GM12878 (cell line): ENCODE results near the gene AGXT. TPM values are rescaled to one million over a fixed set of nuclear protein-coding genes. Genes with fewer than 3 reads are reported as not detected.

ENCODE experiments used
- ATAC-seq: fragments of 200-7000 bp; cut with Tn5 transposase; 3 replicates; pipeline ENCODE4 v1.9.1; 2020; ENCODE audit warnings: mild to moderate bottlenecking, moderate library complexity
- BruUV-seq: library from RNA; stranded (reverse); fragments of 400-500 nt; replicated peaks from 2 replicates; lab custom pipeline; 2021; lab: Mats Ljungman, UMichigan
- CTCF ChIA-PET: fragments of 300-600 bp; sonication (Branson Sonifier 250); formaldehyde crosslinking; extraction: SDS; loops from one replicate; lab custom pipeline; 2021; ENCODE audit warnings: inconsistent platforms; lab: Yijun Ruan, JAX
- POLR2A ChIA-PET: fragments of 350-600 bp; formaldehyde crosslinking; extraction: SDS; loops from one replicate; lab custom pipeline; 2021; ENCODE audit warnings: inconsistent platforms; lab: Charles Lee
- RAD21 ChIA-PET: fragments of 300-600 bp; sonication (Branson Sonifier 250); formaldehyde crosslinking; loops from one replicate; lab custom pipeline; 2023; ENCODE audit warnings: antibody characterized with exemption; ENCODE audit not compliant: unreplicated experiment; lab: Charles Lee
- SMC1A ChIA-PET: fragments of 300-600 bp; sonication (Branson Sonifier 250); formaldehyde crosslinking; loops from one replicate; lab custom pipeline; 2023; ENCODE audit not compliant: unreplicated experiment, uncharacterized antibody; lab: Charles Lee
- DNase-seq: peaks from one replicate; pipeline ENCODE4 v3.0.0-alpha.2; 2011; ENCODE audit warnings: low read depth, low spot score
- FAIRE-seq: peaks from 3 replicates; lab custom pipeline; 2011; peaks lifted over from hg19 to GRCh38; lab: Jason Lieb, UNC
- H2AFZ ChIP-seq: 2 replicates; pipeline ENCODE4 v1.6.0; 2011; ENCODE audit warnings: low read depth, low read length, control low read depth; ENCODE audit not compliant: control insufficient read depth
- H3K27ac ChIP-seq: 2 replicates; pipeline ENCODE4 v1.5.1; 2011; ENCODE audit warnings: control low read depth; ENCODE audit not compliant: control insufficient read depth, insufficient read depth
- H3K27me3 ChIP-seq, 2 experiments: replicated peaks in 1 of 2; 2 replicates each; pipeline versions ENCODE4 v1.6.0 to v1.6.1; 2011; ENCODE audit warnings: low read length in 1 of 2; ENCODE audit not compliant: control insufficient read depth in 2 of 2, insufficient read depth in 2 of 2
- H3K36me3 ChIP-seq, 2 experiments: 2 replicates each; pipeline ENCODE4 v1.5.1; 2011; ENCODE audit warnings: low read length in 1 of 2; ENCODE audit not compliant: control insufficient read depth in 2 of 2, insufficient read depth in 2 of 2
- H3K4me1 ChIP-seq: 2 replicates; pipeline ENCODE4 v1.6.1; 2011; ENCODE audit warnings: mild to moderate bottlenecking, low read length, moderate library complexity, mixed read lengths; ENCODE audit not compliant: control insufficient read depth, insufficient read depth
- H3K4me2 ChIP-seq: 2 replicates; pipeline ENCODE4 v1.6.0; 2011; ENCODE audit warnings: control low read depth; ENCODE audit not compliant: control insufficient read depth, insufficient read depth
- H3K4me3 ChIP-seq: fragments of 200-600 bp; sonication (generic); 2 replicates; pipeline ENCODE4 v1.5.1; 2016
- H3K79me2 ChIP-seq: 2 replicates; pipeline ENCODE4 v1.6.0; 2011; ENCODE audit warnings: low read length; ENCODE audit not compliant: control insufficient read depth, insufficient read depth
- H3K9ac ChIP-seq: 2 replicates; pipeline ENCODE4 v1.8.0; 2011; ENCODE audit warnings: low read length, control low read depth, mixed read lengths; ENCODE audit not compliant: control insufficient read depth, insufficient read depth
- H3K9me3 ChIP-seq: replicated peaks from 3 replicates; pipeline ENCODE4 v1.5.1; 2011; ENCODE audit warnings: mild to moderate bottlenecking, low read length; ENCODE audit not compliant: control insufficient read depth, insufficient read depth
- H4K20me1 ChIP-seq: 2 replicates; pipeline ENCODE4 v1.6.0; 2011; ENCODE audit not compliant: control insufficient read depth, insufficient read depth
- MTA2 ChIP-seq: fragments of 450-650 bp; IDR thresholded peaks from 2 replicates; pipeline ENCODE4 v1.6.1; 2016; ENCODE audit warnings: low read depth, mild to moderate bottlenecking, moderate library complexity
- NR2C2 ChIP-seq: IDR thresholded peaks from 2 replicates; pipeline ENCODE4 v1.6.1; 2011; ENCODE audit warnings: borderline replicate concordance, low read depth; ENCODE audit not compliant: control insufficient read depth, insufficient read length
- RB1 ChIP-seq: fragments of 450-650 bp; formaldehyde crosslinking; IDR thresholded peaks from 2 replicates; pipeline ENCODE4 v1.6.1; 2017; ENCODE audit warnings: mild to moderate bottlenecking, borderline replicate concordance
- SIN3A ChIP-seq: IDR thresholded peaks from 2 replicates; pipeline ENCODE4 v1.6.1; 2012; ENCODE audit warnings: low read depth, low read length, improper control_type of control experiment
- SP1 ChIP-seq: IDR thresholded peaks from one replicate; pipeline ENCODE4 v1.6.1; 2011; ENCODE audit warnings: low read depth, low read length
- ZNF24 ChIP-seq: fragments of 450-650 bp; IDR thresholded peaks from 2 replicates; pipeline ENCODE4 v1.6.1; 2017; ENCODE audit warnings: antibody characterized with exemption, mild to moderate bottlenecking
- ZZZ3 ChIP-seq: IDR thresholded peaks from 2 replicates; pipeline ENCODE4 v1.6.1; 2011; ENCODE audit warnings: low read depth; ENCODE audit not compliant: control insufficient read depth, insufficient read length
- WGBS: methylation state at CpG from one replicate; pipeline ENCODE4 v1.1.6; 2016; ENCODE audit warnings: low lambda C conversion rate; ENCODE audit not compliant: insufficient replicate concordance, insufficient coverage; ENCODE audit errors: missing lambda C conversion rate; 5-methylcytosine and 5-hydroxymethylcytosine counted together
- in situ Hi-C: fragments of 300-500 bp; cut with MboI; formaldehyde crosslinking; loops from 9 replicates; pipeline ENCODE4 v1.14.3; 2018; ENCODE audit warnings: mixed read lengths
- intact Hi-C: fragments of 100-400 bp; cut with micrococcal nuclease; formaldehyde crosslinking; loops from one replicate; pipeline ENCODE4 v1.14.2; 2022; ENCODE audit not compliant: unreplicated experiment
- polyA plus RNA-seq, 11 experiments: library from polyadenylated mRNA; depleted of rRNA in 4 of 11; unstranded in 6 of 11; stranded (reverse) in 5 of 11; fragments of >200 nt; fragmentation: Nextera tagmentation in 4 of 11; fragmentation: Illumina TruSeq in 1 of 11; extraction: Ambion mirVana in 4 of 11; extraction: Trizol in 1 of 11; gene quantifications; 1 replicate in 1 of 11; 2 replicates in 10 of 11; pipeline versions ENCODE4 v1.2.1 to v1.2.3, GENCODE V29; 2011 to 2016; ENCODE audit warnings: inconsistent platforms in 2 of 11, missing spikeins in 2 of 11, low read depth in 1 of 11
- total RNA-seq, 4 experiments: library from RNA; depleted of rRNA in 3 of 4; stranded (reverse); fragments of >200 nt in 3 of 4; fragmentation: Illumina TruSeq in 1 of 4; extraction: Trizol in 1 of 4; gene quantifications; 2 replicates each; pipeline versions ENCODE4 v1.2.1 to v1.2.3, GENCODE V29; 2013 to 2021
- TF ChIP-seq, protein P1 (sequence below): fragments of 450-650 bp; IDR thresholded peaks from 2 replicates; pipeline ENCODE4 v1.6.1; 2017; ENCODE audit warnings: mild to moderate bottlenecking
- TF ChIP-seq, protein P2 (sequence below): IDR thresholded peaks from 2 replicates; pipeline ENCODE4 v1.6.1; 2012; ENCODE audit warnings: low read depth, low read length, improper control_type of control experiment
- TF ChIP-seq, protein P3 (sequence below): IDR thresholded peaks from 2 replicates; pipeline ENCODE4 v1.6.1; 2012; ENCODE audit warnings: improper control_type of control experiment, low read depth, low read length; ENCODE audit not compliant: insufficient replicate concordance

AGXT gene
- total and polyA plus RNA-seq, 10 of the 15 experiments (the other 5 are each of a cell fraction or from before 2014, with no cell fraction given) = 0.18 TPM; not detected in 9

DNA sequence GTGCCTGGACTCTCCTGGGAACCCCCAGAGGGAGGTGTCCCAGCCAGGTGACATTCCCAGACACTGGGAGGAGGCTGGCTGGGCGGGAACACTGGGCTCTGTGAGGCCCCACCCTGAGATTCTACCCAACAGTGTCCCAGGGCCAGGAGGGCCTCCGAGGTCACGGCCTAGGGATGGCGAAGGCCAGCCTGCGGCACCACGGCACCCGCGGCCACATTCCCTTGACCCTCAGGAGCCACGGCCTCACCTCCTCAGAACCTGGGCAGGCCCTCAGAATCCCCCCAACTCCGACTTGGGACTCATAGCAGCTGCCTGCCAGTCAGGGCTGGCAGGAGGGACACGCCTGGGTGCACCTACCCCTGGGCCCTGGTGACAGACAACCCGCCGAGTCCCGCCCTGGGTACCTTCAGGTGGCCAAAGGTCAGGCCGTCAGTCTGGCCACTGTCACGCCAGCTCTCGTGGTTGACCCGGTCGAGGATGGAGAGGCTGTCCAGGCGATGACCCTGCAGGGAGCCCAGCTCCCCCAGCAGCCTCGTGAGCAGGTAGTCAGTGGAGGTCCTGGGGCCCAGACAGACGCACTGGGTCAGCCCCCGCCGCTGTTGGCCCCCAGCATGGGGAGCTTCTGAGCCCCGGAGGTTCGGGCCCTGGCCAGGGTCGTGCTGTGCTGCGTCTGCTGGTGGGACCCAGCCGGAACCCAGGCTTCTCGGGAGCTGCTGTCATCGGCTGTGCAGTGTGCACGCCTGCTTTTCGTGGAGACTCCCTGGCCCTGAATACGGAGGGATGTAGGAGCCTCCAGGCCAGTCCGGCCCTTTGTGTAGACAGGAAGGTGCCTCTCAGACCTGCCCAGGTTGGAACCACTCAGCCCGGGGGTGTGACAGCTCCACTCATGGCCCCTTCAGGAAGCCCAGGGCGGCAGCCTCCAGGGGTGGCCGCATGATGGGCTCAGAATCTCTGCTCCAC, 21.3 kb downstream of the AGXT start:
- no peaks in the 10 kb centered on the region for H3K9me3 ChIP-seq
- RAD21 ChIA-PET = no interaction called here
- FAIRE-seq (no peak), ATAC-seq (no peak), DNase-seq (no peak)
- no peak overlapping the region for H2AFZ ChIP-seq
- H3K79me2 ChIP-seq = no peaks in the 10 kb centered on the region
- WGBS = 27% methylated on average over 32 of the region's 38 CpGs
- POLR2A ChIA-PET = no interaction called here
- BruUV-seq = no TSS peak
- no peak overlapping the region for H3K27ac ChIP-seq
- H3K27me3 ChIP-seq = no peaks in the 10 kb centered on the region
- intact Hi-C loops (no loop called here), in situ Hi-C loops (no loop called here)
- H3K4me1 ChIP-seq = no peaks in the 10 kb centered on the region
- CTCF ChIA-PET = no interaction called here
- SMC1A ChIA-PET = no interaction called here
- H4K20me1 ChIP-seq = no peaks in the 10 kb centered on the region
- H3K4me2 ChIP-seq = no peak overlapping the region
- H3K9ac ChIP-seq = no peak overlapping the region
- H3K36me3 ChIP-seq = no peaks in the 10 kb centered on the region
- TF ChIP-seq NR2C2 = no peak
- TF ChIP-seq ZZZ3 = no peak
- TF ChIP-seq, protein P1, sequence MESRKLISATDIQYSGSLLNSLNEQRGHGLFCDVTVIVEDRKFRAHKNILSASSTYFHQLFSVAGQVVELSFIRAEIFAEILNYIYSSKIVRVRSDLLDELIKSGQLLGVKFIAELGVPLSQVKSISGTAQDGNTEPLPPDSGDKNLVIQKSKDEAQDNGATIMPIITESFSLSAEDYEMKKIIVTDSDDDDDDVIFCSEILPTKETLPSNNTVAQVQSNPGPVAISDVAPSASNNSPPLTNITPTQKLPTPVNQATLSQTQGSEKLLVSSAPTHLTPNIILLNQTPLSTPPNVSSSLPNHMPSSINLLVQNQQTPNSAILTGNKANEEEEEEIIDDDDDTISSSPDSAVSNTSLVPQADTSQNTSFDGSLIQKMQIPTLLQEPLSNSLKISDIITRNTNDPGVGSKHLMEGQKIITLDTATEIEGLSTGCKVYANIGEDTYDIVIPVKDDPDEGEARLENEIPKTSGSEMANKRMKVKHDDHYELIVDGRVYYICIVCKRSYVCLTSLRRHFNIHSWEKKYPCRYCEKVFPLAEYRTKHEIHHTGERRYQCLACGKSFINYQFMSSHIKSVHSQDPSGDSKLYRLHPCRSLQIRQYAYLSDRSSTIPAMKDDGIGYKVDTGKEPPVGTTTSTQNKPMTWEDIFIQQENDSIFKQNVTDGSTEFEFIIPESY = no peak
- TF ChIP-seq, protein P2, sequence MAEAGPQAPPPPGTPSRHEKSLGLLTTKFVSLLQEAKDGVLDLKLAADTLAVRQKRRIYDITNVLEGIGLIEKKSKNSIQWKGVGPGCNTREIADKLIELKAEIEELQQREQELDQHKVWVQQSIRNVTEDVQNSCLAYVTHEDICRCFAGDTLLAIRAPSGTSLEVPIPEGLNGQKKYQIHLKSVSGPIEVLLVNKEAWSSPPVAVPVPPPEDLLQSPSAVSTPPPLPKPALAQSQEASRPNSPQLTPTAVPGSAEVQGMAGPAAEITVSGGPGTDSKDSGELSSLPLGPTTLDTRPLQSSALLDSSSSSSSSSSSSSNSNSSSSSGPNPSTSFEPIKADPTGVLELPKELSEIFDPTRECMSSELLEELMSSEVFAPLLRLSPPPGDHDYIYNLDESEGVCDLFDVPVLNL = no peak
- no peak for TF ChIP-seq SP1
- TF ChIP-seq, protein P3, sequence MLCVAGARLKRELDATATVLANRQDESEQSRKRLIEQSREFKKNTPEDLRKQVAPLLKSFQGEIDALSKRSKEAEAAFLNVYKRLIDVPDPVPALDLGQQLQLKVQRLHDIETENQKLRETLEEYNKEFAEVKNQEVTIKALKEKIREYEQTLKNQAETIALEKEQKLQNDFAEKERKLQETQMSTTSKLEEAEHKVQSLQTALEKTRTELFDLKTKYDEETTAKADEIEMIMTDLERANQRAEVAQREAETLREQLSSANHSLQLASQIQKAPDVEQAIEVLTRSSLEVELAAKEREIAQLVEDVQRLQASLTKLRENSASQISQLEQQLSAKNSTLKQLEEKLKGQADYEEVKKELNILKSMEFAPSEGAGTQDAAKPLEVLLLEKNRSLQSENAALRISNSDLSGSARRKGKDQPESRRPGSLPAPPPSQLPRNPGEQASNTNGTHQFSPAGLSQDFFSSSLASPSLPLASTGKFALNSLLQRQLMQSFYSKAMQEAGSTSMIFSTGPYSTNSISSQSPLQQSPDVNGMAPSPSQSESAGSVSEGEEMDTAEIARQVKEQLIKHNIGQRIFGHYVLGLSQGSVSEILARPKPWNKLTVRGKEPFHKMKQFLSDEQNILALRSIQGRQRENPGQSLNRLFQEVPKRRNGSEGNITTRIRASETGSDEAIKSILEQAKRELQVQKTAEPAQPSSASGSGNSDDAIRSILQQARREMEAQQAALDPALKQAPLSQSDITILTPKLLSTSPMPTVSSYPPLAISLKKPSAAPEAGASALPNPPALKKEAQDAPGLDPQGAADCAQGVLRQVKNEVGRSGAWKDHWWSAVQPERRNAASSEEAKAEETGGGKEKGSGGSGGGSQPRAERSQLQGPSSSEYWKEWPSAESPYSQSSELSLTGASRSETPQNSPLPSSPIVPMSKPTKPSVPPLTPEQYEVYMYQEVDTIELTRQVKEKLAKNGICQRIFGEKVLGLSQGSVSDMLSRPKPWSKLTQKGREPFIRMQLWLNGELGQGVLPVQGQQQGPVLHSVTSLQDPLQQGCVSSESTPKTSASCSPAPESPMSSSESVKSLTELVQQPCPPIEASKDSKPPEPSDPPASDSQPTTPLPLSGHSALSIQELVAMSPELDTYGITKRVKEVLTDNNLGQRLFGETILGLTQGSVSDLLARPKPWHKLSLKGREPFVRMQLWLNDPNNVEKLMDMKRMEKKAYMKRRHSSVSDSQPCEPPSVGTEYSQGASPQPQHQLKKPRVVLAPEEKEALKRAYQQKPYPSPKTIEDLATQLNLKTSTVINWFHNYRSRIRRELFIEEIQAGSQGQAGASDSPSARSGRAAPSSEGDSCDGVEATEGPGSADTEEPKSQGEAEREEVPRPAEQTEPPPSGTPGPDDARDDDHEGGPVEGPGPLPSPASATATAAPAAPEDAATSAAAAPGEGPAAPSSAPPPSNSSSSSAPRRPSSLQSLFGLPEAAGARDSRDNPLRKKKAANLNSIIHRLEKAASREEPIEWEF = no peak
- TF ChIP-seq MTA2 = no peak
- no peak for TF ChIP-seq ZNF24
- TF ChIP-seq SIN3A = no peak
- TF ChIP-seq RB1 = no peak
- H3K4me3 ChIP-seq = no peak overlapping the region
